HG03196 (cell line): Measurements from ENCODE around the gene SLC39A7.

Experiments used
- ATAC-seq: cut with Tn5 transposase; IDR thresholded peaks from one replicate; pipeline ENCODE4 v1.9.1; 2021; ENCODE audit not compliant: unreplicated experiment

The SLC39A7 gene

GRCh38 chr6:33169291-33170175, 31.1 kb upstream of the SLC39A7 start:
- no peak for ATAC-seq

GRCh38 chr6:33170176-33171015, 30.3 kb upstream of the SLC39A7 start:
- ATAC-seq = no peak

- ATAC-seq = no peak
These were observed 29.4 kb upstream of the SLC39A7 start for GRCh38 chr6:33171016-33171879.

- ATAC-seq = no peak
These were observed 28.6 kb upstream of the SLC39A7 start for GRCh38 chr6:33171880-33172687.

GRCh38 chr6:33172688-33173534, 27.8 kb upstream of the SLC39A7 start:
- no peak for ATAC-seq

- ATAC-seq = no peak
These were observed 27.0 kb upstream of the SLC39A7 start for GRCh38 chr6:33173535-33174180.

GRCh38 chr6:33174784-33175183, 25.9 kb upstream of the SLC39A7 start:
- no peak for ATAC-seq

GRCh38 chr6:33175436-33176069, 25.1 kb upstream of the SLC39A7 start:
- no peak for ATAC-seq

- no peak for ATAC-seq
These were observed 23.8 kb upstream of the SLC39A7 start for GRCh38 chr6:33176906-33177305.

GRCh38 chr6:33177552-33178446, 22.9 kb upstream of the SLC39A7 start:
- no peak for ATAC-seq

- ATAC-seq = no peak
These were observed 21.8 kb upstream of the SLC39A7 start for GRCh38 chr6:33178755-33179475.

- no peak for ATAC-seq
These were observed 19.5 kb upstream of the SLC39A7 start for GRCh38 chr6:33181141-33181540.

- no peak for ATAC-seq
These were observed 17.5 kb upstream of the SLC39A7 start for GRCh38 chr6:33183071-33183683.

- no peak for ATAC-seq
These were observed 15.5 kb upstream of the SLC39A7 start for GRCh38 chr6:33185190-33185589.

GRCh38 chr6:33185654-33186187, 14.9 kb upstream of the SLC39A7 start:
- ATAC-seq = no peak

- no peak for ATAC-seq
These were observed 12.9 kb upstream of the SLC39A7 start for GRCh38 chr6:33187809-33188208.
